Calu3 (cell line): ENCODE measurements around the gene PTPN14. TPM values are rescaled to one million over a fixed set of nuclear protein-coding genes. Genes with fewer than 3 reads are reported as not detected.

Experiments
- BruUV-seq: library from RNA; stranded (reverse); fragments of 400-500 nt; replicated peaks from 2 replicates; lab custom pipeline; 2021; lab: Mats Ljungman, UMichigan
- CTCF ChIA-PET: fragments of 300-600 bp; sonication (Branson Sonifier 250); formaldehyde crosslinking; loops from one replicate; lab custom pipeline; 2022; ENCODE audit warnings: antibody characterized with exemption; lab: Charles Lee
- DNase-seq: peaks from one replicate; pipeline ENCODE4 v3.0.0; 2022
- H3K27ac Mint-ChIP-seq: one replicate; pipeline ENCODE4 v1.8.0; 2022; ENCODE audit warnings: mixed read lengths; ENCODE audit not compliant: unreplicated experiment
- H3K27me3 Mint-ChIP-seq: one replicate; pipeline ENCODE4 v1.8.0; 2022; ENCODE audit warnings: mixed read lengths; ENCODE audit not compliant: unreplicated experiment
- H3K36me3 Mint-ChIP-seq: one replicate; pipeline ENCODE4 v1.8.0; 2022; ENCODE audit warnings: mild to moderate bottlenecking, moderate library complexity, mixed read lengths; ENCODE audit not compliant: insufficient read depth, unreplicated experiment
- H3K4me1 Mint-ChIP-seq: one replicate; pipeline ENCODE4 v1.8.0; 2022; ENCODE audit warnings: mild to moderate bottlenecking, low read depth, mixed read lengths; ENCODE audit not compliant: unreplicated experiment
- H3K4me3 Mint-ChIP-seq: one replicate; pipeline ENCODE4 v1.8.0; 2022; ENCODE audit warnings: mild to moderate bottlenecking, low read depth, moderate library complexity, mixed read lengths; ENCODE audit not compliant: unreplicated experiment
- H3K9me3 Mint-ChIP-seq: one replicate; pipeline ENCODE4 v1.8.0; 2022; ENCODE audit warnings: low read depth, mixed read lengths; ENCODE audit not compliant: unreplicated experiment
- CTCF ChIP-seq: fragments of 200-600 bp; IDR thresholded peaks from one replicate; pipeline ENCODE4 v1.8.0; 2022; ENCODE audit warnings: antibody characterized with exemption; ENCODE audit not compliant: unreplicated experiment
- intact Hi-C: fragments of 100-400 bp; cut with micrococcal nuclease; formaldehyde crosslinking; loops from one replicate; pipeline ENCODE4 v1.10.0; 2022; ENCODE audit not compliant: unreplicated experiment
- total RNA-seq: library from RNA; stranded (reverse); gene quantifications from 2 replicates; pipeline ENCODE4 v1.2.3, GENCODE V29; 2022

PTPN14 gene
- total RNA-seq, 1 experiment from 2014 or later: 77.4 TPM

GRCh38 chr1:214425101-214425500 lies 126.3 kb downstream of the PTPN14 start:
- CTCF ChIA-PET: no interaction called here
- TF ChIP-seq CTCF: no peak
- H3K27me3 Mint-ChIP-seq: no peaks in the 10 kb centered on the region
- no TSS peak for BruUV-seq
- DNase-seq: no peak
- no peak overlapping the region for H3K4me3 Mint-ChIP-seq
- intact Hi-C loops: no loop called here
- no peak overlapping the region for H3K27ac Mint-ChIP-seq
- no peaks in the 10 kb centered on the region for H3K9me3 Mint-ChIP-seq
- H3K36me3 Mint-ChIP-seq: peaks cover 10% of the 10 kb centered on the region
- H3K4me1 Mint-ChIP-seq: peaks cover 47% of the 10 kb centered on the region

- Mint-ChIP-seq H3K9me3 (no peaks in the 10 kb centered on the region), H3K27ac (no peak overlapping the region), H3K27me3 (no peaks in the 10 kb centered on the region), H3K4me3 (no peak overlapping the region), H3K36me3 (peaks cover 9% of the 10 kb centered on the region), H3K4me1 (peaks cover 43% of the 10 kb centered on the region)
- intact Hi-C loops: no loop called here
- no peak for TF ChIP-seq CTCF
- DNase-seq: no peak
- CTCF ChIA-PET: no interaction called here
- no TSS peak for BruUV-seq
Observed at GRCh38 chr1:214423045-214423444, 128.4 kb downstream of the PTPN14 start.

GRCh38 chr1:214422137-214422671 lies 129.2 kb downstream of the PTPN14 start:
- BruUV-seq: no TSS peak
- no peaks in the 10 kb centered on the region for H3K9me3 Mint-ChIP-seq
- no peak for TF ChIP-seq CTCF
- H3K36me3 Mint-ChIP-seq: peaks cover 6% of the 10 kb centered on the region
- intact Hi-C loops: no loop called here
- no peaks in the 10 kb centered on the region for H3K27me3 Mint-ChIP-seq
- no peak for DNase-seq
- H3K27ac Mint-ChIP-seq: no peak overlapping the region
- H3K4me1 Mint-ChIP-seq: peaks cover 34% of the 10 kb centered on the region
- CTCF ChIA-PET: no interaction called here
- H3K4me3 Mint-ChIP-seq: no peak overlapping the region

GRCh38 chr1:214420833-214421232 lies 130.6 kb downstream of the PTPN14 start:
- BruUV-seq: no TSS peak
- intact Hi-C loops: no loop called here
- CTCF ChIA-PET: no interaction called here
- Mint-ChIP-seq H3K36me3 (peaks cover 6% of the 10 kb centered on the region), H3K4me3 (no peak overlapping the region), H3K27me3 (no peaks in the 10 kb centered on the region), H3K9me3 (no peaks in the 10 kb centered on the region), H3K4me1 (peaks cover 33% of the 10 kb centered on the region), H3K27ac (no peak overlapping the region)
- TF ChIP-seq CTCF: no peak
- DNase-seq: no peak
